ENCODE data around the gene SMARCB1.

Gene SMARCB1

DNA sequence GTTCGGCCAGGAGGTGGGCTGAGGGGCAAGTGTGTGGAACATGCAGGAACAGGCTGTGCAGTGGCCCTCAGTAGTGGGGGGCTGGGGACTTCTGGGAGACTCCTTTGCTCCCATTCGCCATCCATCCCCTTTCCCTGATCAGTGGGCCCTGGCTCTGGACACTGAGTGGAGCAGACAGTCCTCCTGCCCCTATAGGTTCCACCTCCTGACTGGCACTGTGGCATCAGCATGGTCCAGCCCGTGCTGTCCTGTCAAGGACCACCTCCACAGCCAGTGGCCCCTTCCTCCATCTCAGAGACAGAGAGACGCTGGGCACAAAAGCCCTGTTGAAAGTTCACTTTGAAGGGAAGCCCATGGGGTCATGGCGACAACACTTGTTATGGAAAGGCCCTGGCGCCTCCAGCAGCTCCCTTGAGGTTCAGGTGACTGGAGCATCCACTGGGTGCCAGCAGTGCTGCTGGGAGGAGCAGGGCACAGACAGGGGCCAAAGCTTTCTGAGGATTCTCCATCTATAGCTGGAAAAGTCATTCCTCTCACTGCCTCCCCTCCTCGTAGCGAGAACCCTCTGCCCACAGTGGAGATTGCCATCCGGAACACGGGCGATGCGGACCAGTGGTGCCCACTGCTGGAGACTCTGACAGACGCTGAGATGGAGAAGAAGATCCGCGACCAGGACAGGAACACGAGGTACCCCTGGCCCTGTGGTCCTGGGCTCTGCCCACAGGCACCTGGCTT lies 46.4 kb downstream of the SMARCB1 start:
- no peak for DNase-seq

- no peak for DNase-seq
Measured at GRCh38 chr22:23833911-23834317, 47.1 kb downstream of the SMARCB1 start.

GRCh38 chr22:23834406-23834792 lies 47.6 kb downstream of the SMARCB1 start:
- no peak for DNase-seq

DNA sequence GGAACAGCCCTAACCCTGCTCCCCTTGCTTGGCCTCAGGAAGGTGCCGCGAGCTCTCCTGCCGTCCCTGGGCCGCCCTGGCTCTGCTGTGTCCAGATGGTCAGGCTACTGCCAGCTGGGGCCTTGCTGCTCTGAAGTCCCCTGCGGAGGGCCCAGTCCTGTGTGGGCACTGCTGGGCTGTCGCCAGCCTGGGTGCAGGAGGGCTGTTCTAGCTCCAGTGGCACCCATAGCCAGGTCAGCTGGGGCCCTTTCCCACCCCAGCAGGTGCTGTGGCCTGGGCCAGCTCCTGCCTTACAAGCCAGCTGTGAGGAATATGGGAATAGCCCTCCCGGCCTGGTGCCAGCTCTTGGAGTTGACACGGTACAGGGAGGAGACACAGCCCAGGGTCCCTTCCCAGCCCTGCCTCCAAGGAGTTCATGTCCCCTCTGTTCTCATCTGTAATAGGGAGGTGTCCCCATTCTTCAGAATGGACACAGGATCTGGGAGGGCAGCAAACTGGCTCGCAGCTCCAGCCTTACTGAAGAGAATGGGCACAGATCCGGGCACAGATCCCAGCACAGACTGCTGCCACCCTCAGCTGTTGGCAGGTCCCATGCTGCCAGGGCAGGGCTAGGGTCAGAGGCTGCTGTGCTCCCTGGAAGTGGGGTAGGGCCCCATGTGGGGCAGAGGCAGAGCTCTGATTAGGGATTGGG lies 48.2 kb downstream of the SMARCB1 start:
- no peak for DNase-seq

DNA sequence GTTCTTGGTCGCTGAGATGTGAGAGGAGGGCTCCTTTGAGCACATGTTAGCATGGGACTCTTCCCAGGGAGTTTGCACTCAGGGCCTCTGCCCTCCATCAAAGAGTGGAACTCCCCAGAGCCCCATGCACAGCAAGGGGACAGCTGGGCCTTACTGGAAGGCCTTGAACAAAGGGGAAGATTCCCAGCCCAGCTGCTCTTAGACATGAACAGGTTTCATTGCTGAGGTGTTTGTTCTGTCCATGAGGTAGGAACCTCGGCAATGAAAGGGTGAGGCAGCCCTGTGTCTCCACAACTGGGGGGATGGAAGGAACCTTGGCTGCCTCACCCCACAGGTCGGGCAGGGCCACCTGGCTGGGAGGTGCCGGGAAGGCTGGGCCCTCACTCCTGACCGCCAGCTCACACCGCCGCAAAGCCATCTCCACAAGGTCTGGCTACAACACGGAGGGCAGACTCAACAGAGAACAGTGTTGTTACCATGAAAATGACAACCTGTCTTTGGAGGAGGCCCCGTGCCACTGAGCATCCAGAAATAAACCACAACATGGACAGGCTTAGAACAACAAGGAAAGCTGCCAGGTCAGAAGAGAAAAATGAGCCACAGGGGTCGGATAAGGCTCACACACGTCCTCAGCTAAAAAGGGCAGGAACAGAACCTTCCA lies 48.8 kb downstream of the SMARCB1 start:
- no peak for DNase-seq

- no peak for DNase-seq
Measured at GRCh38 chr22:23836281-23836680, 49.5 kb downstream of the SMARCB1 start.

DNA sequence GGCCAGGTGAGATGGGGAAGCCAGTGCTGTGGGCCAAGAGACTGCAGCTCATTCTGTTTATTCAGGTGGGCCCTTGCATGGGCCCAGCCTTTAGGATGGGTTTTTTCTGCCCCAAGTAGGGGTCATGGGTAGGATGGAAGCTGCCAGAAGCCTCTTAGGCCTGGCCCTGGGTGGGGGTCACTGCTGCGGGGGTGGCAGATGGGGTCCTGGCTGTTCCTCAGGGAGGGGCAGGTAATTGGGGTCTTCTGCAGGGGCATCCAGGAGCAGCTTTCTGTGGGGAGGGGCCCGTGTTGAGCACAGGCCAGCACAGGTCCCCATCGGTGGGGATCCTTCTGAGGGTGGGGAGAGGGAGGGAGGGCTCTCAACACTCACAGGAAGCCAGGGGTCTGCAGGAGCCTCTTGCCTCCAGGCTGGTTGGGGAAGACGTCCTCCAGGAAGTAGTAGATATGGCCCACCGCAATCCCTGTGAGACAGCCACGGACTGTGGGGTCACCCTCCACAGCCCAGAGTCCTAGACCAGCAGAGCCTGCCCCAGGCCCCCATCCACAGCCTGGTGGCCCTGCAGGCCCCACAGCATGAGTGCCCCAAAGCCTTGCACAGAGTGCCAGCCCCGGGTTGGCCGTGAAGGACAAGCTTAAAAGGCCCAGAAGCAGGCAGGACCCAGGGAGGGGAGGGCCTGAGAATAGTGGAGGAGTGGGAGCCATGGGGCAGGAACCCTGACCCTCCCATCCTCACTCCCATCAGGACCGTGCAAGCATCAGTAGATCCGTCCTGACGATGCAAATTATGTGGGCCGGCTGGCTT lies 50.1 kb downstream of the SMARCB1 start:
- DNase-seq, result no peak

DNA sequence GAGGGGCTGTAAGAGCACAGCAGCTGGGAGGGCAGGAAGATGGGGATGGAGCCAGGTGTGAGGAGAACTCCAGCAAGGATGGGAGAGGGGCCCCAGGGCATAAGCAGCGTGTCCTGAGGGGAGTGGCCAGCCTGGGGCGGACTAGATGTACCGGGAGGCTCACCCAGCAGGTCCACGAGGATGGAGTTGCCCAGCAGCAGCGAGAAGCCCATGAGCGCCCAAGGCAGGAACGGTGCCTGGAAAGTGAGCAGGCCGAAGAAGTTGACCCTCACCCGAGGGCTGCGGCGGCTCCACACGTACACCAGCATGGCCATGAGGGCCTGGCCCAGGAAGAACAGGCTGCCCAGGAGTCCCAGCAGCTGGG lies 50.7 kb downstream of the SMARCB1 start:
- no peak for DNase-seq

DNA sequence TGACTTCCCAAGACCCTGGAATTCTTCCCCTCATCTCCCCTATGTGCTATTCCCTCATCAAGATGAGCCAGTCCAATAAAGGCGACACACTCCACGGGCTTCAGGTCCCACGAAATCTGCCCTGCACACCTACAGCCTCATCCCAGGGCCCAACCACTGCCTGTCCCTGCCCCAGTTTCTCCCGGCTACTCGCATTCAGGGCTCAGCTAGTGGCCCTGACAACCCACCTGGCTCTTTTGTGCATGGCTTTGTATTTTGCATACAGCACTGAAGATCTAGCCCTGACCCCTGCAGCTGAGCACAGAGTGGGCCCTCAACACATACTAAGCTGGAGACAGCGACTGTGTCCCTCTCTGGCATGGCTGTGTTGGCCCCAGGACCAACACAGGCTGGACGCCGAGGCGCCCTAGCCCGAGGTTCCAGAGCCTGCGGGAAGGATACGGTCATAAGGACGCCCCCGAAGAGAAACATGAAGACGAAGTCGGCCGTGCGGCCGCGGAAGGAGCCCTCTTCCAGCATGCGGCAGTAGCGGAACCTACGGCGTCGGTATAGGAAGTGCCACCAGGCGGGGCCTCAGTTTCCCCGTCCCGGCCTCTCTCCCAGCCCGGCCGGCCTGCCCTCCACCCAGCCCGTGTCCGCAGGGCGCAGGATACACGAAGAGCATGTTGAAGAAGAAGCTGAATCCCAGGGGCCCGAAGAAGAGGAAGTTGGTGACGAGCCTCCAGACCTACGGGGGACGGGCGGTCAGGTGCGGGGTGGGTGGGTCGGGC lies 51.3 kb downstream of the SMARCB1 start:
- DNase-seq, result peak; percentile 69

GRCh38 chr22:23838681-23839468 lies 52.1 kb downstream of the SMARCB1 start, which contains the start of gene DERL3:
Gene DERL3 (minus strand): TSS chr22:23839006. CDS start chr22:23838987, 19 bp downstream.
- peak; percentile 100 for DNase-seq

DNA sequence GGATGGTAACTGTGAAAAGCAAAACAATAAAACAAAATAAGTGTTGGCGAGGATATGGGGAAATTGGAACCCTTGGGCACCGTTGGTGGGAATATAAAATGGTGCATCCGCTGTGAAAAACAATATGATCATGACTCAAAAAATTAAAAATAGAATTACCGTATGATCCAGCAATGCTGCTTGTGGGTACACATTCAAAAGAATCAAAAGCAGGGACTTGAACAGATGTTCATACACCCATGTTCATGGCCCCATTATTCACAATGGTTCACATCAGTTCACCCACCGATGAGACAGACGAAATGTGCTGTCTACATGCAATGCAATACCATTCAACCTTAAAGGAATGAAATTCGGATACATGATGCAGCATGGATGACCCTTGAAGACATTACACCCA lies 53.3 kb downstream of the SMARCB1 start:
- DNase-seq, result no peak

GRCh38 chr22:23841292-23841691 lies 54.5 kb downstream of the SMARCB1 start:
- DNase-seq, result no peak

- no peak for DNase-seq
Measured at GRCh38 chr22:23841736-23842445, 55.1 kb downstream of the SMARCB1 start.

GRCh38 chr22:23842599-23842998 lies 55.8 kb downstream of the SMARCB1 start:
- no peak for DNase-seq

DNA sequence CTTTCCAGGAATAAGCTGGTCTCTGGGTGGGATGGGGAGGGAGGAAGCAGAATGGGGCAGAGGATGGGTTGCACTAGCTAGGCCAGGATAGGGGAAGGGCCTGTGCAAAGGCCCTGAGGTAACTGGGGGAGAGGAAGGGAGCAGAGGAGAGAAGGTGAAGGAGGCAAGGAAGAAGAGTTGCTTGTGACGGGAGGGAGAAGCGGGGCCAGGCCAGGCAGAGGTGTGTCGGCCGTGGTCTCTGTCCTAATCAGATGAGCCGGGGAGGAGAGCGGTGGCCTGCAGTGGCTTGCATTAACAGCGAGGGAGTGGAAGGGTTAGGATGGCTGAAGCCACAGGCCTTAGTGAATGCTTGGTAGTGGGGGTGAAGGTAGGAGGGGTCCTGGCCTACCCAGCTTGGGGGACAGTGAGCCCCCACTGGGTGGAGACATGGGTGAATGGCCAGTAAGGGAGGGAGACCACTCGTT lies 58.0 kb downstream of the SMARCB1 start:
- DNase-seq, result no peak

GRCh38 chr22:23845265-23846080 lies 58.7 kb downstream of the SMARCB1 start:
- DNase-seq, result no peak

GRCh38 chr22:23846081-23846469 lies 59.3 kb downstream of the SMARCB1 start:
- DNase-seq, result no peak

- DNase-seq, result no peak
Measured at GRCh38 chr22:23847310-23847920, 60.6 kb downstream of the SMARCB1 start.

Data from hematopoietic multipotent progenitor cell treated with erythropoietin and hydrocortisone succinate and interleukin-3 and kit ligand, for 4 days (in vitro differentiated cells).